Measurements from ENCODE around the gene ATP9A.
A peak's percentile ranks its signal among the peaks of the same experiment; 100 is the strongest.

GRCh38 chr20:51639206-51639832 is 128.9 kb downstream of the ATP9A start:
- TF ChIP-seq CTCF (IDR thresholded peaks at IDR 0.05; ENCODE audit: low read length) (peak; percentile 88), EZH2 (IDR thresholded peaks at IDR 0.05; ENCODE audit: borderline replicate concordance, low read length) (no peak)
